ENCODE results near the gene YBX1.

The YBX1 gene

DNA sequence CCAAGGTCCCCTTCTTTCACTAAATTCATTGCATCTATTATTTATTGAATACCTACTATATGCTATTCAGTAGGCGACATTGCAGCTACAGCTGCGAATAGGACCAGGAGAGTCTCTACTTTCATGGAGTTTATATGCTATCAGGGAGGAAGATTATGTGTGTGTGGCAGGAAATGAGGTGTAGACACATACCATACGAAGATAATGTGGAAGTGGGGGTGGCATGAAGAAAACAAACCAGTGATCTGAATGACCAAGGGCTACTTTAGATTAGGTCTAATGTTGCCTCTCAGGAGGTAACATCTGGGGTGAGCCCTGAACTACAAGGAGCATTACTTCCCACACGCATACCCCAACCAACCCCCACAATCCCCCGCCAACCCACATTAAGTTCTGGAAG lies 25.0 kb upstream of the YBX1 start:
- no peak overlapping the region for H3K27ac ChIP-seq (ENCODE audit: low read depth, low read length, poor library complexity, severe bottlenecking)
- H3K9me3 ChIP-seq (ENCODE audit: low read length): no peaks in the 10 kb centered on the region
- peaks cover 29% of the 10 kb centered on the region for H3K36me3 ChIP-seq (ENCODE audit: insufficient read depth, low read length)
- H3K4me2 ChIP-seq (ENCODE audit: low read length): peak overlapping the region; percentile 83
- no peaks in the 10 kb centered on the region for H3F3A ChIP-seq (ENCODE audit: insufficient read depth, low read length)
- no peak overlapping the region for H2AFZ ChIP-seq (ENCODE audit: low read length)
- H3K9me2 ChIP-seq (ENCODE audit: low read depth, low read length): no peaks in the 10 kb centered on the region
- no peak overlapping the region; the same call in 1 of the 2 replicates for H3K9ac ChIP-seq (ENCODE audit: low read length)
- no peaks in the 10 kb centered on the region for H3K27me3 ChIP-seq (ENCODE audit: insufficient read depth, low read length)
- H3K79me2 ChIP-seq (ENCODE audit: insufficient read depth, low read length): peaks cover 15% of the 10 kb centered on the region
- H4K20me1 ChIP-seq (ENCODE audit: insufficient read depth, low read length): no peaks in the 10 kb centered on the region
- no peak for TF ChIP-seq EZH2 (IDR thresholded peaks at IDR 0.05; ENCODE audit: borderline replicate concordance, low read length)
- TF ChIP-seq, protein P1, sequence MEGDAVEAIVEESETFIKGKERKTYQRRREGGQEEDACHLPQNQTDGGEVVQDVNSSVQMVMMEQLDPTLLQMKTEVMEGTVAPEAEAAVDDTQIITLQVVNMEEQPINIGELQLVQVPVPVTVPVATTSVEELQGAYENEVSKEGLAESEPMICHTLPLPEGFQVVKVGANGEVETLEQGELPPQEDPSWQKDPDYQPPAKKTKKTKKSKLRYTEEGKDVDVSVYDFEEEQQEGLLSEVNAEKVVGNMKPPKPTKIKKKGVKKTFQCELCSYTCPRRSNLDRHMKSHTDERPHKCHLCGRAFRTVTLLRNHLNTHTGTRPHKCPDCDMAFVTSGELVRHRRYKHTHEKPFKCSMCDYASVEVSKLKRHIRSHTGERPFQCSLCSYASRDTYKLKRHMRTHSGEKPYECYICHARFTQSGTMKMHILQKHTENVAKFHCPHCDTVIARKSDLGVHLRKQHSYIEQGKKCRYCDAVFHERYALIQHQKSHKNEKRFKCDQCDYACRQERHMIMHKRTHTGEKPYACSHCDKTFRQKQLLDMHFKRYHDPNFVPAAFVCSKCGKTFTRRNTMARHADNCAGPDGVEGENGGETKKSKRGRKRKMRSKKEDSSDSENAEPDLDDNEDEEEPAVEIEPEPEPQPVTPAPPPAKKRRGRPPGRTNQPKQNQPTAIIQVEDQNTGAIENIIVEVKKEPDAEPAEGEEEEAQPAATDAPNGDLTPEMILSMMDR (IDR thresholded peaks at IDR 0.05; ENCODE audit: low read length): no peak
- H3K4me3 ChIP-seq (ENCODE audit: low read depth, low read length, poor library complexity, severe bottlenecking): peak overlapping the region; percentile 95
- H3K4me1 ChIP-seq (ENCODE audit: insufficient read depth, low read length, severe bottlenecking): peaks cover 22% of the 10 kb centered on the region

DNA sequence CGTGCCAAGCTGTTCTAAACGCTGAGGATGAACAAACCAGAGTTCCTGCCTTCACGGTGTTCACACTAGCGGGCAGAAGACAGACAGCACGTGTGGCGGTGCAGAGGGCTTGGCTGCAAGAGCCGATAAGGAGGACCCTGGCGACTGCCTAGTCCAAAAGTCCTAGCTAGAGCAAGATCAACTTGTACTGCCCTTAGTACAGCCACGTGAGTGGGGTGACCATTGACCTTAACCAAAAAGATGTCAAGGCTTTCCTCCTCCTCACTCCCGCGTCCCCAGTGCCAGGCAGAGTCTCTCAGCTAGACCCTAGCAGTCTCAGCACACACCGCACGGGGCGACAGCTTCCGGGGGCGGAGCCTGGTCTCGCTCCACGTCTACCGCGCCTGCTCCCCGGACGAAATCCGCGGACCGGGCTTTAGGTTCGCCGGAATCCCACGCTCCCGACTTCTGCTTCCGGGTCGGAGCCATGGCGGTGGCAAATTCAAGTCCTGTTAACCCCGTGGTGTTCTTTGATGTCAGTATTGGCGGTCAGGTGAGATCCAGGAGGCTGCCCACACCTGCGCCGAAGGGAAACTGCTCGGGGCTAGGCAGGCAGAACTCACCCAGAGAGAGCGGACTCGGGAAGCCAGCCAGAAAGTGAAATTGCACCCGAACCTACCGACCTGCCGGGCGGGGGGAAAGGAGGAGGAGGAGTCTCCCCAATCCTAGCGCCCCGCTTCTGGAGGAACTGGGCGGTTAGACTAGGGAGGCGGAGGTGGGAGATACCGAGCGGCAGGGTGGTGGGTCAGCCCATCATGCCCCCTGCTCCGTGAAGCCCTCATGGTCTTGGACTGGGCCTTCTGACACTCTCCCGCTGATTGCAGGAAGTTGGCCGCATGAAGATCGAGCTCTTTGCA lies 24.0 kb upstream of the YBX1 start, which contains the start of gene PPIH:
Gene PPIH, plus strand, starts transcription at position 443 of the 896 bp plus-strand sequence. Its CDS starts 24 bp downstream, at position 467.
- H3K36me3 ChIP-seq (ENCODE audit: insufficient read depth, low read length): peaks cover 39% of the 10 kb centered on the region
- no peaks in the 10 kb centered on the region for H3K9me3 ChIP-seq (ENCODE audit: low read length)

DNA sequence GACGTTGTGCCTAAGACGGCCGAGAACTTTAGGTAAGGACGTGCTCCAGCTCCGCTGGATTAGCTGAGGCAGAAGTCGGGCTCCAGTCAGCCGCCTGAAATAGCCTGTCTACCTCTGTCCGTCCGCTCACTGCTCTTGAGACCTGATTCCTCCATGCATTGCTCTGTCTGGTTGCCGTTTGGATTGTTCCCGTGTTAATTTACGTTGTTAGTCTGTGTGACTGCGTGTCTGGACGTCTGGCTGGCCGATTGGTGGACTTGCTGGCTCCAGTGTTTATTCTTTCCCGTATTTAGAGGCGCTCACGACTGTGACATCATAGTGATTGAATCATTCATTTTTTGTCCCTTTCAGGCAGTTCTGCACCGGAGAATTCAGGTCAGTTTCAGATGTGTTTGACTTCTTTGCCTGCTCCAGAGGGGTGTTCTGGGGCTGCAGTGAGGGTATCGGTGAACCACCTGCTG lies 23.3 kb upstream of the YBX1 start:
- H4K20me1 ChIP-seq (ENCODE audit: insufficient read depth, low read length): no peaks in the 10 kb centered on the region
- H3K27me3 ChIP-seq (ENCODE audit: insufficient read depth, low read length): no peaks in the 10 kb centered on the region
- no peaks in the 10 kb centered on the region for H3K9me3 ChIP-seq (ENCODE audit: low read length)
- peaks cover 46% of the 10 kb centered on the region for H3K36me3 ChIP-seq (ENCODE audit: insufficient read depth, low read length)
- H3K4me1 ChIP-seq (ENCODE audit: insufficient read depth, low read length, severe bottlenecking): peaks cover 22% of the 10 kb centered on the region
- H3K27ac ChIP-seq (ENCODE audit: low read depth, low read length, poor library complexity, severe bottlenecking): peak overlapping the region; percentile 23
- peak overlapping the region; percentile 90 for H3K9ac ChIP-seq (ENCODE audit: low read length)
- peak overlapping the region; percentile 83 for H3K4me2 ChIP-seq (ENCODE audit: low read length)
- peaks cover 15% of the 10 kb centered on the region for H3K79me2 ChIP-seq (ENCODE audit: insufficient read depth, low read length)
- H3F3A ChIP-seq (ENCODE audit: insufficient read depth, low read length): no peaks in the 10 kb centered on the region
- peak overlapping the region; percentile 95 for H3K4me3 ChIP-seq (ENCODE audit: low read depth, low read length, poor library complexity, severe bottlenecking)
- no peaks in the 10 kb centered on the region for H3K9me2 ChIP-seq (ENCODE audit: low read depth, low read length)
- 0 out of 2 replicates have a peak overlapping the region, but pooled peaks have one; percentile 35 for H2AFZ ChIP-seq (ENCODE audit: low read length)
- TF ChIP-seq EZH2 (IDR thresholded peaks at IDR 0.05; ENCODE audit: borderline replicate concordance, low read length): no peak
- TF ChIP-seq, protein P1 (IDR thresholded peaks at IDR 0.05; ENCODE audit: low read length): no peak

More for the DNA sequence above, 24.0 kb upstream of the YBX1 start, which contains the start of gene PPIH:
- no peaks in the 10 kb centered on the region for H3K27me3 ChIP-seq (ENCODE audit: insufficient read depth, low read length)
- H3K9me2 ChIP-seq (ENCODE audit: low read depth, low read length): no peaks in the 10 kb centered on the region
- no peaks in the 10 kb centered on the region for H3F3A ChIP-seq (ENCODE audit: insufficient read depth, low read length)
- H3K79me2 ChIP-seq (ENCODE audit: insufficient read depth, low read length): peaks cover 15% of the 10 kb centered on the region
- peak within 1 kb of the TSS; percentile 90 for H3K9ac ChIP-seq (ENCODE audit: low read length)
- H3K4me1 ChIP-seq (ENCODE audit: insufficient read depth, low read length, severe bottlenecking): peaks cover 22% of the 10 kb centered on the region
- peak within 1 kb of the TSS; percentile 95 for H3K4me3 ChIP-seq (ENCODE audit: low read depth, low read length, poor library complexity, severe bottlenecking)
- H4K20me1 ChIP-seq (ENCODE audit: insufficient read depth, low read length): no peaks in the 10 kb centered on the region
- peak within 1 kb of the TSS; percentile 83 for H3K4me2 ChIP-seq (ENCODE audit: low read length)
- TF ChIP-seq, protein P1 (IDR thresholded peaks at IDR 0.05; ENCODE audit: low read length): no peak
- H2AFZ ChIP-seq (ENCODE audit: low read length): peak within 1 kb of the TSS; percentile 35; the same call in 1 of the 2 replicates
- peak within 1 kb of the TSS; percentile 23 for H3K27ac ChIP-seq (ENCODE audit: low read depth, low read length, poor library complexity, severe bottlenecking)
